MV-4-11 (cell line): ENCODE measurements around the gene BRSK1.
A peak's percentile ranks its signal among the peaks of the same experiment; 100 is the strongest.

Source experiments
- DNase-seq: peaks from one replicate; lab custom pipeline; 2025; lab: John Stamatoyannopoulos, UW

BRSK1 gene

GRCh38 chr19:55353803-55354697, 70.3 kb downstream of the BRSK1 start:
- peak; percentile 67 for DNase-seq

- no peak for DNase-seq
Observed at GRCh38 chr19:55354698-55355212, 71.0 kb downstream of the BRSK1 start, which contains the start of gene COX6B2. TSS of gene COX6B2 (minus strand) at chr19:55354719. CDS start at chr19:55354521, 198 bp downstream.

- DNase-seq: no peak
Observed at GRCh38 chr19:55355213-55355821, 71.5 kb downstream of the BRSK1 start.

GRCh38 chr19:55358493-55358892, 74.7 kb downstream of the BRSK1 start:
- DNase-seq: peak; percentile 68

DNA sequence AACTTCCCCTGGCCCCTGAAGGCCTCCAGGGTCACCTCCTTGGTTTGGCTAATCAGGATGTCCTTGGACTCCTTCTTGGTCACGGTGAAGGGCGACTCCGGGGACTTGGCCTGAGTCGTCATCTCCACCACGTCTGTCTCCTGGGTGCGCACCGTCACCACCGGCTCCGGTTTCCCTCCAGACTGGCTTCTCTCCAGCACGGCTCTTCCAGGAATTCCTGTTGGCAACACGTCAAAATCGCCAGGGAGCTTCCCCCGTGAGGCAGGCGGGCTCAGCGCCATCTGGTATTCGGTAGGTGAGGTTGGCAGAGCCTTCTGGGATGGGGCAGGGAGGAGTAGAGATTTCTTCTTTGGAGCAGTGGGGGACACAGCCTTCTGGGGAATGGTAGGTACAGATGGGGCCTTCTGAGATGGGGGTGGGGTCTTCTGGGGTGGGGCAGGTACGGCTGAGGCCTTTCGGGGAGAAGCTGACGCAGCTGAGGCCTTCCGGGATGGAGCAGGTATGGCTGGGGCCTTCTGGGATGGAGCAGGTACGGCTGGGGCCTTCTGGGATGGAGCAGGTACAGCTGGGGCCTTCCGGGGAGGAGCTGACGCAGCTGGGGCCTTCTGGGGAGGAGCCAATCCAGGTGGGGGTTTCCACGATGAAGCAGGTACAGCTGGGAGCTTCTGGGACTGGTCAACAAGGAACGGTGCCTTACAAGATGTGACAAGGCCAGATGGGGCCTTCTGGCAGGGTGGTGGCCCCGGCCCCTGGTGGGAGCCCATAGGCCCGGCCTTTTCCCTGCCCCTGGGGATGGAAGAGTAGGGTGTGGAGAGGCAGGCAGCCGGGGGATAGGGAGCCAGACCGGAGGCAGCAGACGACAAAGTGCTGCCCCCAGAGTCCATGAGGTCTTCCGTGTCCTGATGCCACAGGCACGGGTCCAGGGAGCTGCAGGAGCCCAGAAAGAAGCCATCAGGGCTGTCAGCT, 75.4 kb downstream of the BRSK1 start:
- no peak for DNase-seq

DNA sequence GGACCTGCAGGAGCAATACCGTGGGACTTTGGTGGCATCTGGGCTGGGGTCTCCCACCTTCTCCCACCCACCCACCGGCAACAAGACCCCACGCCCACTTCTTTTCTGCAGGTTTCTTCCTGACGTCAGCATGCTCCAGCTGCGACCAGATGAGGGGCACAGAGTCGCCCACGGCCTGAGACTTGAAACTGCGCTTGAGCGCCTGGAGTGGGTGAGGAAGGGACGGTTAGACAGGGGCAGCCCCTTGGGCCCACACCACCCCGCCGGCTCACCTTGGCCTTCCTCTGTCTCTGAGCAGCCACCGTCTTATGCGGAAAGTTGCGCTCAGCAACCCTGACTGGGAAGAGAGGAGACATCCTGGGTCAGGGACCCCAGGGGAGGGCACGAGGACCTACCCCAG, 77.1 kb downstream of the BRSK1 start:
- no peak for DNase-seq
